WTC11 (cell line): ENCODE data around the gene THSD4. TPM values are rescaled to one million over a fixed set of nuclear protein-coding genes. Genes with fewer than 3 reads are reported as not detected.

ENCODE experiments used
- ATAC-seq: fragments of 200-7000 bp; cut with Tn5 transposase; 2 replicates; pipeline ENCODE4 v1.10.0; 2021; ENCODE audit warnings: mild to moderate bottlenecking, moderate library complexity
- CTCF ChIA-PET: fragments of 300-600 bp; sonication (Branson Sonifier 250); formaldehyde crosslinking; loops from one replicate; lab custom pipeline; 2021; ENCODE audit warnings: antibody characterized with exemption; lab: Charles Lee
- POLR2A ChIA-PET: fragments of 350-600 bp; sonication (Branson Sonifier 250); formaldehyde crosslinking; loops from one replicate; lab custom pipeline; 2021; ENCODE audit warnings: antibody characterized with exemption; lab: Charles Lee
- DNase-seq: peaks from one replicate; pipeline ENCODE4 v3.0.0; 2021; ENCODE audit warnings: low spot score
- H3K27ac Mint-ChIP-seq: 2 replicates; pipeline ENCODE4 v1.8.0; 2021; ENCODE audit warnings: mixed read lengths
- H3K27me3 Mint-ChIP-seq: 2 replicates; pipeline ENCODE4 v1.8.0; 2021; ENCODE audit warnings: low read depth, mild to moderate bottlenecking, moderate library complexity, mixed read lengths
- H3K36me3 Mint-ChIP-seq: 2 replicates; pipeline ENCODE4 v1.8.0; 2021; ENCODE audit warnings: mixed read lengths
- H3K4me1 Mint-ChIP-seq: 2 replicates; pipeline ENCODE4 v1.8.0; 2022; ENCODE audit warnings: mixed read lengths
- H3K4me3 Mint-ChIP-seq: 2 replicates; pipeline ENCODE4 v1.8.0; 2021; ENCODE audit warnings: mild to moderate bottlenecking, moderate library complexity, mixed read lengths
- H3K9me3 Mint-ChIP-seq: 2 replicates; pipeline ENCODE4 v1.8.0; 2021; ENCODE audit warnings: mixed read lengths
- ELF4 ChIP-seq: sonication (generic); formaldehyde crosslinking; IDR thresholded peaks from 2 replicates; pipeline ENCODE4 v1.8.1; 2022; ENCODE audit warnings: low read depth, mild to moderate bottlenecking, moderate library complexity, missing genetic modification reagents
- ESRRA ChIP-seq: sonication (generic); formaldehyde crosslinking; IDR thresholded peaks from 2 replicates; pipeline ENCODE4 v1.8.1; 2022; ENCODE audit warnings: mild to moderate bottlenecking, missing genetic modification reagents, borderline replicate concordance
- GABPB1 ChIP-seq: sonication (generic); formaldehyde crosslinking; IDR thresholded peaks from 2 replicates; pipeline ENCODE4 v1.8.1; 2023; ENCODE audit warnings: mild to moderate bottlenecking, missing genetic modification reagents
- GRHL2 ChIP-seq: fragments of 250-450 bp; sonication (Bioruptor Pico); IDR thresholded peaks from 2 replicates; pipeline ENCODE4 v1.8.0; 2022; ENCODE audit warnings: mild to moderate bottlenecking, moderate library complexity; ENCODE audit not compliant: insufficient replicate concordance, severe bottlenecking
- MXD4 ChIP-seq: fragments of 250-450 bp; sonication (Bioruptor Pico); IDR thresholded peaks from 2 replicates; pipeline ENCODE4 v1.8.0; 2021; ENCODE audit warnings: mild to moderate bottlenecking, moderate library complexity, borderline replicate concordance
- NR3C1 ChIP-seq: sonication (generic); formaldehyde crosslinking; conservative IDR thresholded peaks from 2 replicates; pipeline ENCODE4 v1.8.1; 2023; ENCODE audit warnings: low read depth, mild to moderate bottlenecking, missing genetic modification reagents
- RELA ChIP-seq: sonication (generic); formaldehyde crosslinking; IDR thresholded peaks from 2 replicates; pipeline ENCODE4 v1.8.1; 2022; ENCODE audit warnings: missing genetic modification reagents, mild to moderate bottlenecking, borderline replicate concordance
- RORB ChIP-seq: fragments of 250-450 bp; sonication (Bioruptor Pico); IDR thresholded peaks from 2 replicates; pipeline ENCODE4 v1.9.0; 2021; ENCODE audit warnings: mild to moderate bottlenecking
- SMAD3 ChIP-seq: sonication (generic); formaldehyde crosslinking; IDR thresholded peaks from 2 replicates; pipeline ENCODE4 v1.8.0; 2022; ENCODE audit warnings: missing genetic modification reagents, mild to moderate bottlenecking, borderline replicate concordance
- TCF7 ChIP-seq: sonication (generic); formaldehyde crosslinking; IDR thresholded peaks from 2 replicates; pipeline ENCODE4 v1.8.0; 2022; ENCODE audit warnings: mild to moderate bottlenecking, low read depth, missing genetic modification reagents, moderate library complexity
- TEAD1 ChIP-seq: sonication (generic); formaldehyde crosslinking; IDR thresholded peaks from 2 replicates; pipeline ENCODE4 v1.8.0; 2022; ENCODE audit warnings: mild to moderate bottlenecking, missing genetic modification reagents
- ZBTB21 ChIP-seq: sonication (generic); formaldehyde crosslinking; IDR thresholded peaks from 2 replicates; pipeline ENCODE4 v1.8.1; 2023; ENCODE audit warnings: mild to moderate bottlenecking, missing genetic modification reagents, borderline replicate concordance
- ZNF121 ChIP-seq: sonication (generic); formaldehyde crosslinking; IDR thresholded peaks from 2 replicates; pipeline ENCODE4 v1.8.0; 2023; ENCODE audit warnings: missing genetic modification reagents
- ZNF396 ChIP-seq: fragments of 250-450 bp; sonication (Bioruptor Pico); IDR thresholded peaks from 2 replicates; pipeline ENCODE4 v1.8.0; 2021; ENCODE audit warnings: mild to moderate bottlenecking, moderate library complexity, borderline replicate concordance
- total RNA-seq: library from RNA; stranded (reverse); gene quantifications from 3 replicates; pipeline ENCODE4 v1.2.3, GENCODE V29; 2021
- TF ChIP-seq, protein P1 (sequence below): sonication (generic); formaldehyde crosslinking; IDR thresholded peaks from 2 replicates; pipeline ENCODE4 v1.8.1; 2023; ENCODE audit warnings: mild to moderate bottlenecking, missing genetic modification reagents, borderline replicate concordance
- TF ChIP-seq, protein P2 (sequence below): fragments of 250-450 bp; sonication (Bioruptor Pico); IDR thresholded peaks from 2 replicates; pipeline ENCODE4 v1.9.0; 2021; ENCODE audit warnings: mild to moderate bottlenecking
- TF ChIP-seq, protein P3 (sequence below): sonication (generic); formaldehyde crosslinking; IDR thresholded peaks from 2 replicates; pipeline ENCODE4 v1.8.0; 2022; ENCODE audit warnings: mild to moderate bottlenecking, missing genetic modification reagents
- TF ChIP-seq, protein P4 (sequence below): sonication (generic); formaldehyde crosslinking; IDR thresholded peaks from 2 replicates; pipeline ENCODE4 v1.8.0; 2022; ENCODE audit warnings: missing genetic modification reagents
- TF ChIP-seq, protein P5 (sequence below): sonication (generic); formaldehyde crosslinking; IDR thresholded peaks from 2 replicates; pipeline ENCODE4 v1.8.1; 2023; ENCODE audit warnings: mild to moderate bottlenecking, missing genetic modification reagents, moderate library complexity
- TF ChIP-seq, protein P6 (sequence below): sonication (generic); formaldehyde crosslinking; IDR thresholded peaks from 2 replicates; pipeline ENCODE4 v1.8.1; 2022; ENCODE audit warnings: low read depth, mild to moderate bottlenecking, moderate library complexity, missing genetic modification reagents, borderline replicate concordance
- TF ChIP-seq, protein P7 (sequence below): sonication (generic); formaldehyde crosslinking; conservative IDR thresholded peaks from 2 replicates; pipeline ENCODE4 v1.8.1; 2022; ENCODE audit warnings: mild to moderate bottlenecking, missing genetic modification reagents
- TF ChIP-seq, protein P8 (sequence below): fragments of 250-450 bp; sonication (Bioruptor Pico); IDR thresholded peaks from 2 replicates; pipeline ENCODE4 v2.1.2; 2022; ENCODE audit warnings: mild to moderate bottlenecking, moderate library complexity

THSD4 gene
- total RNA-seq, 1 experiment from 2014 or later = 7.8 TPM

DNA sequence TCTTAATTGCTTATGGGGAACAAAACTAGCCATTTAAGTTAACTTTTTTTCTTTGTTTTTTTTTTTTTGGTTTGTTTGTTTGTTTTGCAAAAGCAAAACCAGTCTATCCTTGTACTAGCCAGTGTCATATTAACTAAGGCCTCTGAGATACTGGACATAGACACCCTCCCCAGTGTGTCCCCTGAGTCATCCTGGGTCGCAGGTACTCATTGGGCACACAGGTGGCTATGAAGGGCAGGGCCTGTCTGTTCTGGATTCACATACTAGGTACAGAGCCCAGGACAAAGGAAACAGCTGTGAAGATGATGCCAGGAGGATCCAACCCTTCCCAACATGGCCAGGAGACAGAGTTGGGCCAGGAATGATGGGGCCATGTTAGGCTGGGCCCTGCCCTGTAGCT lies 318.1 kb downstream of the THSD4 start:
- ChIA-PET POLR2A (no interaction called here), CTCF (interaction anchor here (0.5 kb wide), 1 partner anchor 27 kb away, joined by 3 read pairs; no protein-coding TSS in a partner anchor)
- H3K27ac Mint-ChIP-seq = no peak overlapping the region

DNA sequence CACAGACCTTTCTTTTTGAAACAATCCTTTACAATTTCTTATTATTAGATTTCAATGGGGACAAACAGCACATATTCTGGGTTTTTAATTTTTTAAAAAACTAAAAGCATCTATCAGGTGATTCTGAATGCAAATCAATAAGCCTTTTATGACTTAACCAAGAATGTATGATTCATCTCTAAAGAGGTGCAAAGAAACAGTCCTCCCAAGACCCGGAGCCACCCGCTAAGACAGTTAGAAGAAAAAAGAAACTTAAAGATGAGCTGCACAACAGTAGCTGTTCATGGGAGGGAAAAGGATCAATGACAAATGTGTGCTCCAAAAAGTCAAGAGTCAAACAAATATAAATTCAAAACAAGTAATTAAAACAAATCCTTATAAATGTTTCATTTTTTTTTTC lies 319.5 kb downstream of the THSD4 start:
- no peak overlapping the region for H3K4me3 Mint-ChIP-seq
- POLR2A ChIA-PET = no interaction called here
- CTCF ChIA-PET = interaction anchor here (0.5 to 3.8 kb wide), 7 partner anchors 9 to 321 kb away, joined by 3 to 12 read pairs (median 5); no protein-coding TSS in a partner anchor
- H3K9me3 Mint-ChIP-seq = peaks cover 9% of the 10 kb centered on the region
- H3K4me1 Mint-ChIP-seq = peaks cover 15% of the 10 kb centered on the region
- no peak for TF ChIP-seq ZBTB21 (CRISPR knock-in tag)
- TF ChIP-seq TEAD1 (CRISPR knock-in tag) = no peak
- no peak for TF ChIP-seq ZNF121
- no peak for TF ChIP-seq RELA (CRISPR knock-in tag)
- TF ChIP-seq, protein P1, sequence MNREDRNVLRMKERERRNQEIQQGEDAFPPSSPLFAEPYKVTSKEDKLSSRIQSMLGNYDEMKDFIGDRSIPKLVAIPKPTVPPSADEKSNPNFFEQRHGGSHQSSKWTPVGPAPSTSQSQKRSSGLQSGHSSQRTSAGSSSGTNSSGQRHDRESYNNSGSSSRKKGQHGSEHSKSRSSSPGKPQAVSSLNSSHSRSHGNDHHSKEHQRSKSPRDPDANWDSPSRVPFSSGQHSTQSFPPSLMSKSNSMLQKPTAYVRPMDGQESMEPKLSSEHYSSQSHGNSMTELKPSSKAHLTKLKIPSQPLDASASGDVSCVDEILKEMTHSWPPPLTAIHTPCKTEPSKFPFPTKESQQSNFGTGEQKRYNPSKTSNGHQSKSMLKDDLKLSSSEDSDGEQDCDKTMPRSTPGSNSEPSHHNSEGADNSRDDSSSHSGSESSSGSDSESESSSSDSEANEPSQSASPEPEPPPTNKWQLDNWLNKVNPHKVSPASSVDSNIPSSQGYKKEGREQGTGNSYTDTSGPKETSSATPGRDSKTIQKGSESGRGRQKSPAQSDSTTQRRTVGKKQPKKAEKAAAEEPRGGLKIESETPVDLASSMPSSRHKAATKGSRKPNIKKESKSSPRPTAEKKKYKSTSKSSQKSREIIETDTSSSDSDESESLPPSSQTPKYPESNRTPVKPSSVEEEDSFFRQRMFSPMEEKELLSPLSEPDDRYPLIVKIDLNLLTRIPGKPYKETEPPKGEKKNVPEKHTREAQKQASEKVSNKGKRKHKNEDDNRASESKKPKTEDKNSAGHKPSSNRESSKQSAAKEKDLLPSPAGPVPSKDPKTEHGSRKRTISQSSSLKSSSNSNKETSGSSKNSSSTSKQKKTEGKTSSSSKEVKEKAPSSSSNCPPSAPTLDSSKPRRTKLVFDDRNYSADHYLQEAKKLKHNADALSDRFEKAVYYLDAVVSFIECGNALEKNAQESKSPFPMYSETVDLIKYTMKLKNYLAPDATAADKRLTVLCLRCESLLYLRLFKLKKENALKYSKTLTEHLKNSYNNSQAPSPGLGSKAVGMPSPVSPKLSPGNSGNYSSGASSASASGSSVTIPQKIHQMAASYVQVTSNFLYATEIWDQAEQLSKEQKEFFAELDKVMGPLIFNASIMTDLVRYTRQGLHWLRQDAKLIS (CRISPR knock-in tag) = no peak
- TF ChIP-seq, protein P2, sequence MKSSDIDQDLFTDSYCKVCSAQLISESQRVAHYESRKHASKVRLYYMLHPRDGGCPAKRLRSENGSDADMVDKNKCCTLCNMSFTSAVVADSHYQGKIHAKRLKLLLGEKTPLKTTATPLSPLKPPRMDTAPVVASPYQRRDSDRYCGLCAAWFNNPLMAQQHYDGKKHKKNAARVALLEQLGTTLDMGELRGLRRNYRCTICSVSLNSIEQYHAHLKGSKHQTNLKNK (CRISPR knock-in tag) = no peak
- TF ChIP-seq ELF4 (CRISPR knock-in tag) = no peak
- TF ChIP-seq, protein P3, sequence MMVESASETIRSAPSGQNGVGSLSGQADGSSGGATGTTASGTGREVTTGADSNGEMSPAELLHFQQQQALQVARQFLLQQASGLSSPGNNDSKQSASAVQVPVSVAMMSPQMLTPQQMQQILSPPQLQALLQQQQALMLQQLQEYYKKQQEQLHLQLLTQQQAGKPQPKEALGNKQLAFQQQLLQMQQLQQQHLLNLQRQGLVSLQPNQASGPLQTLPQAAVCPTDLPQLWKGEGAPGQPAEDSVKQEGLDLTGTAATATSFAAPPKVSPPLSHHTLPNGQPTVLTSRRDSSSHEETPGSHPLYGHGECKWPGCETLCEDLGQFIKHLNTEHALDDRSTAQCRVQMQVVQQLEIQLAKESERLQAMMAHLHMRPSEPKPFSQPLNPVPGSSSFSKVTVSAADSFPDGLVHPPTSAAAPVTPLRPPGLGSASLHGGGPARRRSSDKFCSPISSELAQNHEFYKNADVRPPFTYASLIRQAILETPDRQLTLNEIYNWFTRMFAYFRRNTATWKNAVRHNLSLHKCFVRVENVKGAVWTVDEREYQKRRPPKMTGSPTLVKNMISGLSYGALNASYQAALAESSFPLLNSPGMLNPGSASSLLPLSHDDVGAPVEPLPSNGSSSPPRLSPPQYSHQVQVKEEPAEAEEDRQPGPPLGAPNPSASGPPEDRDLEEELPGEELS (CRISPR knock-in tag) = no peak
- ATAC-seq (no peak), DNase-seq (no peak)
- no peak overlapping the region for H3K27ac Mint-ChIP-seq
- peaks cover 3% of the 10 kb centered on the region; the same call in 1 of the 2 replicates for H3K27me3 Mint-ChIP-seq
- H3K36me3 Mint-ChIP-seq = 0 out of 2 replicates have a peak, but pooled peaks cover 6% of the 10 kb centered on the region

More for the DNA sequence above, 318.1 kb downstream of the THSD4 start:
- DNase-seq (no peak), ATAC-seq (no peak)
- peaks cover 9% of the 10 kb centered on the region for H3K9me3 Mint-ChIP-seq
- H3K4me3 Mint-ChIP-seq = no peak overlapping the region
- H3K36me3 Mint-ChIP-seq = 0 out of 2 replicates have a peak, but pooled peaks cover 6% of the 10 kb centered on the region
- H3K27me3 Mint-ChIP-seq = peaks cover 3% of the 10 kb centered on the region; the same call in 1 of the 2 replicates
- TF ChIP-seq SMAD3 (CRISPR knock-in tag) = no peak
- no peak for TF ChIP-seq ESRRA
- TF ChIP-seq, protein P4, sequence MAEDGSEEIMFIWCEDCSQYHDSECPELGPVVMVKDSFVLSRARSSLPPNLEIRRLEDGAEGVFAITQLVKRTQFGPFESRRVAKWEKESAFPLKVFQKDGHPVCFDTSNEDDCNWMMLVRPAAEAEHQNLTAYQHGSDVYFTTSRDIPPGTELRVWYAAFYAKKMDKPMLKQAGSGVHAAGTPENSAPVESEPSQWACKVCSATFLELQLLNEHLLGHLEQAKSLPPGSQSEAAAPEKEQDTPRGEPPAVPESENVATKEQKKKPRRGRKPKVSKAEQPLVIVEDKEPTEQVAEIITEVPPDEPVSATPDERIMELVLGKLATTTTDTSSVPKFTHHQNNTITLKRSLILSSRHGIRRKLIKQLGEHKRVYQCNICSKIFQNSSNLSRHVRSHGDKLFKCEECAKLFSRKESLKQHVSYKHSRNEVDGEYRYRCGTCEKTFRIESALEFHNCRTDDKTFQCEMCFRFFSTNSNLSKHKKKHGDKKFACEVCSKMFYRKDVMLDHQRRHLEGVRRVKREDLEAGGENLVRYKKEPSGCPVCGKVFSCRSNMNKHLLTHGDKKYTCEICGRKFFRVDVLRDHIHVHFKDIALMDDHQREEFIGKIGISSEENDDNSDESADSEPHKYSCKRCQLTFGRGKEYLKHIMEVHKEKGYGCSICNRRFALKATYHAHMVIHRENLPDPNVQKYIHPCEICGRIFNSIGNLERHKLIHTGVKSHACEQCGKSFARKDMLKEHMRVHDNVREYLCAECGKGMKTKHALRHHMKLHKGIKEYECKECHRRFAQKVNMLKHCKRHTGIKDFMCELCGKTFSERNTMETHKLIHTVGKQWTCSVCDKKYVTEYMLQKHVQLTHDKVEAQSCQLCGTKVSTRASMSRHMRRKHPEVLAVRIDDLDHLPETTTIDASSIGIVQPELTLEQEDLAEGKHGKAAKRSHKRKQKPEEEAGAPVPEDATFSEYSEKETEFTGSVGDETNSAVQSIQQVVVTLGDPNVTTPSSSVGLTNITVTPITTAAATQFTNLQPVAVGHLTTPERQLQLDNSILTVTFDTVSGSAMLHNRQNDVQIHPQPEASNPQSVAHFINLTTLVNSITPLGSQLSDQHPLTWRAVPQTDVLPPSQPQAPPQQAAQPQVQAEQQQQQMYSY (CRISPR knock-in tag) = no peak
- TF ChIP-seq, protein P5, sequence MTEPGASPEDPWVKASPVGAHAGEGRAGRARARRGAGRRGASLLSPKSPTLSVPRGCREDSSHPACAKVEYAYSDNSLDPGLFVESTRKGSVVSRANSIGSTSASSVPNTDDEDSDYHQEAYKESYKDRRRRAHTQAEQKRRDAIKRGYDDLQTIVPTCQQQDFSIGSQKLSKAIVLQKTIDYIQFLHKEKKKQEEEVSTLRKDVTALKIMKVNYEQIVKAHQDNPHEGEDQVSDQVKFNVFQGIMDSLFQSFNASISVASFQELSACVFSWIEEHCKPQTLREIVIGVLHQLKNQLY (CRISPR knock-in tag) = no peak
- no peak for TF ChIP-seq ZNF396
- no peak for TF ChIP-seq RELA (CRISPR knock-in tag)
- TF ChIP-seq TCF7 (CRISPR knock-in tag) = no peak
- TF ChIP-seq, protein P6, sequence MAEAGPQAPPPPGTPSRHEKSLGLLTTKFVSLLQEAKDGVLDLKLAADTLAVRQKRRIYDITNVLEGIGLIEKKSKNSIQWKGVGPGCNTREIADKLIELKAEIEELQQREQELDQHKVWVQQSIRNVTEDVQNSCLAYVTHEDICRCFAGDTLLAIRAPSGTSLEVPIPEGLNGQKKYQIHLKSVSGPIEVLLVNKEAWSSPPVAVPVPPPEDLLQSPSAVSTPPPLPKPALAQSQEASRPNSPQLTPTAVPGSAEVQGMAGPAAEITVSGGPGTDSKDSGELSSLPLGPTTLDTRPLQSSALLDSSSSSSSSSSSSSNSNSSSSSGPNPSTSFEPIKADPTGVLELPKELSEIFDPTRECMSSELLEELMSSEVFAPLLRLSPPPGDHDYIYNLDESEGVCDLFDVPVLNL (CRISPR knock-in tag) = no peak
- no peak for TF ChIP-seq RORB
- TF ChIP-seq, protein P7, sequence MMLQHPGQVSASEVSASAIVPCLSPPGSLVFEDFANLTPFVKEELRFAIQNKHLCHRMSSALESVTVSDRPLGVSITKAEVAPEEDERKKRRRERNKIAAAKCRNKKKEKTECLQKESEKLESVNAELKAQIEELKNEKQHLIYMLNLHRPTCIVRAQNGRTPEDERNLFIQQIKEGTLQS (CRISPR knock-in tag) = no peak
- no peak for TF ChIP-seq GABPB1 (CRISPR knock-in tag)
- no peak for TF ChIP-seq NR3C1
- TF ChIP-seq GRHL2 (CRISPR knock-in tag) = no peak
- no peak for TF ChIP-seq ELF4 (CRISPR knock-in tag)
- TF ChIP-seq, protein P8, sequence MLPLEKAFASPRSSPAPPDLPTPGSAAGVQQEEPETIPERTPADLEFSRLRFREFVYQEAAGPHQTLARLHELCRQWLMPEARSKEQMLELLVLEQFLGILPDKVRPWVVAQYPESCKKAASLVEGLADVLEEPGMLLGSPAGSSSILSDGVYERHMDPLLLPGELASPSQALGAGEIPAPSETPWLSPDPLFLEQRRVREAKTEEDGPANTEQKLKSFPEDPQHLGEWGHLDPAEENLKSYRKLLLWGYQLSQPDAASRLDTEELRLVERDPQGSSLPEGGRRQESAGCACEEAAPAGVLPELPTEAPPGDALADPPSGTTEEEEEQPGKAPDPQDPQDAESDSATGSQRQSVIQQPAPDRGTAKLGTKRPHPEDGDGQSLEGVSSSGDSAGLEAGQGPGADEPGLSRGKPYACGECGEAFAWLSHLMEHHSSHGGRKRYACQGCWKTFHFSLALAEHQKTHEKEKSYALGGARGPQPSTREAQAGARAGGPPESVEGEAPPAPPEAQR (CRISPR knock-in tag) = no peak
- no peak for TF ChIP-seq MXD4 (CRISPR knock-in tag)
- TF ChIP-seq, all 79 proteins: peak for 0
- peaks cover 27% of the 10 kb centered on the region for H3K4me1 Mint-ChIP-seq
